ENCODE measurements around the gene H19.

The H19 gene

DNA sequence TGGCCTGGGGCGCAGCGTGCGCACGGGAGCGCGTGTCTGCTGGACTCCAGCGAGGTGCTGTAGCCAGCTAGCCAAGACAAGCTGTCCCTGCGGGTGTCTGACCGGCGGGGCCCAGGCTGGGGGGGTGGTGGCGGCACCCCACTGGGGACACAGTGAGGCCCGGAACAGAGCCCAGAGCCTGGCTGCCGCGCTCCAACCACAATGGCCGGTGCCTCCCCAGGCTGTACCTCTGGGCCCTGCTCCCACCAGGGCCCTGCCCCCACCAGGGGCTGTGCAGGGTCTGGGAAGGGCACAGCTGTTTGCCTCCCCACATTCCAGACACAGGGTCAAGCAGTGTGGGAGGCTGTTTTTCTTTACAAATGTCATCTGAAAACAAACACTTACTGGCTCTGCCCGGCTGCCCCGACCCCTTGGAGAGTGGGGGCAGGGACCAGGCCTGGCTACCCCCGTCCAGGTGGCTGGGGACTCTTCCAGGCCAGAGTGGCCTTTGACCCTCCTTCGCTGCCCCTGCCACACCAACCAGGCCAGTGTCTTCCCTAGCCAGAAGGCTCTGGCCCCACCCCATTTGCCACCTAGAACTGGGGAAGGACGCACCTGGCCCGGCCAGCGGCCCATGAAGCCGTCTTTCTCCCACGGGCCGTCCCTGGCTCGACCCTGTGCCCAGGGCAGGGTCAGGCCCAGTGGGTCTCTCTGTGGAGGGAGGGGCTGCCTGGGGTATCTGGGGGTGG, 14.6 kb downstream of the H19 start:
- no peak for DNase-seq (ENCODE audit: low read depth)

GRCh38 chr11:1979607-1980006, 18.0 kb downstream of the H19 start:
- DNase-seq (ENCODE audit: low read depth): no peak

- DNase-seq (ENCODE audit: low read depth): no peak
Observed at GRCh38 chr11:1978720-1979473, 18.7 kb downstream of the H19 start.

GRCh38 chr11:1975185-1975584, 22.5 kb downstream of the H19 start:
- no peak for DNase-seq (ENCODE audit: low read depth)

DNA sequence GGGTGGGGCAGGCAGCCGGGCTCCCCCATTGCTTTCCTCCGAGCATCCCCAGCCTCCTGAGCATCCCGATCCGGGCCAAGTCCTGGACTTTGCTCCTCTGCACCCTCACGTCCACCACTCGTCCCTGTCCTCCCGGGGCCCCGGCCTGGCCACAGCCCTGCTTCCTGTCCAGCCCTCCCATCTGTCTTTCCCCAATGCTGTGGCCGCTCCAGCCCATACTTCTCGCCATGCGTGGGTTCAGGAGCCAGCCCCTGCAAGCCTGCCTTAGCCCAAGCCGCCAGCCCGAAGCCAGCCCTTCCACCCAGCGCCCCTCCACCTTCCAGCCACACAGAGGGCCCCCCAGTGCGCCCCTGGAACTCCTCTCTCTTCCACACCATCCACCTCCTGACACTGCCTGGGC, 26.7 kb downstream of the H19 start:
- DNase-seq (ENCODE audit: low read depth): no peak

DNA sequence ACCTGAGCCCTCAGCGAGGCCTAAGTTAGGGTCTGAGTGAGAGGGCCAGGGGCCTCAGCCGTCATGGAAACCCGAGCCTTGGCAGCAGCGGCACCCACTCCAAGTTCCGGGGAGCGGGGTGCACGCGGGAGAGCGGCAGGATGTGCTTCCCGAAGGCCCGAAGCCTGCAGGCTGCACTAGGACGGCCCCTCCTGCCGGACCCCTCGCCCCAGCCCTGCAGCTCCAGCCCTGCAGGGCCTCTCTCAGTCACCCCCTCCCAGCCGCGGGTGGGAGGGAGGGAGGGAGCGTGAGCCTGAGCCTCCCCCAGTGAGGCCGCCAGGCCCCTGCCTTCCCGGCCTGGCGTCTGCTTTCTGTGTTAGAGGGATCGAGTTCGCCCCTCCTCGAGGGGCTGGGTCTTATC, 27.9 kb downstream of the H19 start:
- no peak for DNase-seq (ENCODE audit: low read depth)

DNA sequence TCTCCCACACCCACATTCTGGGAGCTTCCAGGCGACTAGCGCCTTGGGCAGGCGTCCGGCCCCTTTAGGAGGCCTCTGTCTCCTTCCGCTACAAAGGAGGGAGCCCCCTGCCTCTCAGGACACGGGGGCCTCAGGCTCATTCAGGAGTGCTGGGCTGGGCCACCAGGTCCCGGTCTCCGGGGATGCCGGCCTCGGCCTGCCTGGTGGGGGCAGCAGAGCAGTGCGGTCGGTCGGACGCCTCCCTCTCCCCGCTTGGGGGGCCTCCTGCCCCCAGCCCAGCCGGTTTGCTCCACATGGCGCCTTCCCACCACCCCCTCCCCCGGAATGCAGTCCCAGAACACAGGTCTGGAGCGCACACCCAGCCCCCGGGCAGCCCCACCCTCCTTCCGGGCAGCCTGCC, 28.6 kb downstream of the H19 start:
- no peak for DNase-seq (ENCODE audit: low read depth)

- no peak for DNase-seq (ENCODE audit: low read depth)
Observed at GRCh38 chr11:1968454-1969002, 29.1 kb downstream of the H19 start.

DNA sequence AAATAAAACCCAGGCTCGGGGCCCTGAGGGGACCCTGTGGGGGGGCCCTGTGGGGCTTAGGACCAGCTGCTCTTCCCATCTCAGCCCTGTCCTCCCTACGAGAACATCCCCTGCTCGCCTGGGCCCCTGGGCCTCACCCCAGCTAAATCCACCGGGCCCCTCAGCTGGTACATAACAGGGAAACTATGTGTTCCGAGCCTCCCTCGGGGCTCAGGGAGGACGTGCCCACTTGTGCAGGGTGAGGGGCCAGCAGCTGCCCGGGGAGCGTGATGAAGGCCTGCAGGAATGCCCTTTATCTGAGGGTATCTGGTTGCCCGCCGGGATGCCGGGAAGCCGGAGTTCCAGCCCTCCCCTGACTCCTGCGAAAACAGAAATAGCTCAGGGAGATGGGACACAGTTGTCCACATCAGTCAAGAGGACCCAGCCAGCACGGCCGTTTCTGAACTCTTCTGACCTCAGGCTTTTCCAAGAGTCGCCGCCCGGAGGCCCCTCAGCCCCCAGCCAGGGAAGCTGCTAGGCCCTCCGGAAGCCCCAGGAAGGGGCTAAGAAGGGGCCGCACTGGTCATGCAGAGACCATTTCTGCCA, 29.9 kb downstream of the H19 start:
- no peak for DNase-seq (ENCODE audit: low read depth)

DNA sequence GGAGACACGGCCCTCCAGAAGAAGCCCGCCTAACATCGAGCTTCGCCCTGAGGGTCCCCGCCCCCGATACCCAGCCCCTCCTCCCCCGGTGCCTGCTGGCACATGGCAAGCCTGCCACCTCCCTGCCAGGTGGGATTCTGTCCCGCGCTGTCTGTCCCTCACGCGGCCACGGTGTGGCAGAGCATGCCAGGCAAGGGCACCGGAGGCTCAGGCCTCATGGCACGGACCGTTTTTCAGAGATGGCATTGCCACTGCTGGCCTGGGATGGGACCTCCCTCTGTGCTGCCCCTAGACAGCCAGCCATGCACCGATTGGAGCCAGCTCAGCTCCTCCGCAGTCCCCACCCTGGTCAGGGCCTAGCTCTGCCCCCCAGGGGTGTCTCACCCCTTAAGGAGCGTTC, 31.1 kb downstream of the H19 start:
- no peak for DNase-seq (ENCODE audit: low read depth)

- no peak for DNase-seq (ENCODE audit: low read depth)
Observed at GRCh38 chr11:1964955-1965354, 32.7 kb downstream of the H19 start.

- no peak for DNase-seq (ENCODE audit: low read depth)
Observed at GRCh38 chr11:1964348-1964747, 33.3 kb downstream of the H19 start.

- DNase-seq (ENCODE audit: low read depth): no peak
Observed at GRCh38 chr11:1963864-1964263, 33.8 kb downstream of the H19 start.

DNA sequence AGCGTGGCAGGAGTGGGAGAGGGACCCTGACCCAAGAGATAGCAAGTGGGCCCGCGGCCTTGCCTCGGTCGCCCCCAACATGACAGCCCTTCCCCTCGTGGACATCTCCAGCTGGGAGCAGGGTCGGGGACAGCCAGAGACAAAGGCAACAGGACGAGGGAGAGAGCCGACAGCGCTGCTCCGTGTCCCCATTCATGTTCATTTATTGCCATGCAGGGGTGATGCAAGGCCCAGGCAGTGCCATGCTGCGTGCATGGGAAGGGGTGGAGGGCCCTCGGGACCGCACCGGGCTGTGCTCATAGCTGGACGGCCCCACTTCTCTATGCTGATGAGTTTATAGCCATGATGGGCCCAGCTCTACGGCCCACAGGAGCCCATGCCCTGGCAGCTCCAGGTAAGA, 37.9 kb downstream of the H19 start:
- DNase-seq (ENCODE audit: low read depth): no peak

GRCh38 chr11:1958367-1958766, 39.3 kb downstream of the H19 start:
- no peak for DNase-seq (ENCODE audit: low read depth)

- DNase-seq (ENCODE audit: low read depth): no peak
Observed at GRCh38 chr11:1953489-1954266, 44.0 kb downstream of the H19 start.

- no peak for DNase-seq (ENCODE audit: low read depth)
Observed at GRCh38 chr11:1952806-1953482, 44.7 kb downstream of the H19 start.

DNA sequence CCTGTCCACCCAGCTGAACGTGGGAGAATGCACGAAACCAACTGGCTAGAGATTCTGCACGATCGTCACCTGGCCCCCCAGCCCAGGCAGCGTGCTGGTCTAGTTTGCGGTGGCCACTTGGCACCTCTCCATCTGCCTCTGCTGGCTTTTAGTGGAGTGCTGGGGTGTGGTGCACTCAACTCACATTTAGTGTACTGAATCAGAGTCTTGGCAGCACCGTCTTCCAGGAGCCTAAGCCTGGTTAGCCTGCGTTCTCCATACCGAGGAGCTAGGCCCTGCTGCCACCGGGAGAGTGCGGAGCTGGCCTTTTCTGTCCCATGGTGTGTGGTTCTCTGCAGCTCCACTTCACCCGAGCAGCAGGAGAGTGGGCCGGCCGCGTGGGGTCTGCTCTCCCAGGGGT, 47.7 kb downstream of the H19 start:
- DNase-seq (ENCODE audit: low read depth): no peak

- no peak for DNase-seq (ENCODE audit: low read depth)
Observed at GRCh38 chr11:1949302-1949701, 48.3 kb downstream of the H19 start.

DNA sequence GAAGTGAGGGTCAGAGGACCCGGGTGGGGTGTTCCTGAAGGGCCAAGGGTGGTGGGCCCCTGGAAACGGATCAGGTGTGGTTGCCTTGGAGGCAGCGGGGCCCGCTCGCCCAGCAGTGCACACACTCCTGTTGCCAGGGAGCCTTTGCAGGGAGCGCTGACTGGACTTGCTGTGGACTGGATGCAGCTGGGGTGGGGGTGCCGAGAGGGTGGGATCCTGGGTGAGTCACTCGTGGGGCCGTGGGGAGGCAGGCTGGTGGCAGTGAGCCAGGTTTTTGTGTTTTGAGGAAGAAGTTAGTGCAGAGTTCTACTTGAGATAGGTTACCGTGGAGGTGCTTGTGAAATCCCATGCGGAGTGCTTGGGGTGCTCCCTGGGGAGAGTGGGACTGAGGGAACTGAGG, 49.3 kb downstream of the H19 start:
- DNase-seq (ENCODE audit: low read depth): no peak

DNA sequence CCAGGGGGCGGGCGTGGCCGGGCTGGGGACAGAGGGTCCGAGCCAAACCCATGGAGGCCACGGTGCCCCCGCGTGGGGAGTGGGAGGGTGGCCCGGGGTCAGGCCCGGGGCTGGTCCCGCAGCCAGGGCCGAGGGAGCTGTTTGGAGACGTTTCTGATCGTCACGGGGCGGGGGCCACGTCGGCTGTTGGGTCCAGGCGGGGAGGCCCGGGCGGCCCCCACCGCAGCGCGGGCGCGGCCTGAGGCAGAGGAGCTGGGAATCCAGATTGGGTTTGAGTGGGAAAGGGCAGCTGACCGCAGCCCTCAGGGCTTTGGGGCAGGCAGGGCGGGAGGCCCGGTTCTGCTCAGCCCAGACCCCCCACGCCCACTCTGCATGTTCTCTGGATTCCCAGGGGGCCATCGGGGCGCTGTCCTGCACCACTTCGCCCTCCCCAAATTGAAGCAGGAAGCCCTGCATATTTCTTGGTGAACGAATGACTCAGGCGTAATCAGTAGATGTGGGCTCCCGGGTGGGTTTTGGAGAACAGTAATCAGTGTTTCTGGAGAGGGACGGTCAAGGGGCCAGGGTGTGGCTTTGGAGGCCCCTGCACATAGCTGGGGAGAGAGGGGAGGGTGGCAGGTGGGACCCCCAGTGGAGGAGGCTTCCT, 49.9 kb downstream of the H19 start:
- no peak for DNase-seq (ENCODE audit: low read depth)
